AG08396 (cell line): ENCODE data around the gene ATP8B3.
A peak's percentile ranks its signal among the peaks of the same experiment; 100 is the strongest.

ENCODE experiments used
- DNase-seq: peaks from one replicate; pipeline ENCODE4 v3.0.0; 2012; ENCODE audit warnings: low spot score, mixed read lengths

Gene ATP8B3, protein sequence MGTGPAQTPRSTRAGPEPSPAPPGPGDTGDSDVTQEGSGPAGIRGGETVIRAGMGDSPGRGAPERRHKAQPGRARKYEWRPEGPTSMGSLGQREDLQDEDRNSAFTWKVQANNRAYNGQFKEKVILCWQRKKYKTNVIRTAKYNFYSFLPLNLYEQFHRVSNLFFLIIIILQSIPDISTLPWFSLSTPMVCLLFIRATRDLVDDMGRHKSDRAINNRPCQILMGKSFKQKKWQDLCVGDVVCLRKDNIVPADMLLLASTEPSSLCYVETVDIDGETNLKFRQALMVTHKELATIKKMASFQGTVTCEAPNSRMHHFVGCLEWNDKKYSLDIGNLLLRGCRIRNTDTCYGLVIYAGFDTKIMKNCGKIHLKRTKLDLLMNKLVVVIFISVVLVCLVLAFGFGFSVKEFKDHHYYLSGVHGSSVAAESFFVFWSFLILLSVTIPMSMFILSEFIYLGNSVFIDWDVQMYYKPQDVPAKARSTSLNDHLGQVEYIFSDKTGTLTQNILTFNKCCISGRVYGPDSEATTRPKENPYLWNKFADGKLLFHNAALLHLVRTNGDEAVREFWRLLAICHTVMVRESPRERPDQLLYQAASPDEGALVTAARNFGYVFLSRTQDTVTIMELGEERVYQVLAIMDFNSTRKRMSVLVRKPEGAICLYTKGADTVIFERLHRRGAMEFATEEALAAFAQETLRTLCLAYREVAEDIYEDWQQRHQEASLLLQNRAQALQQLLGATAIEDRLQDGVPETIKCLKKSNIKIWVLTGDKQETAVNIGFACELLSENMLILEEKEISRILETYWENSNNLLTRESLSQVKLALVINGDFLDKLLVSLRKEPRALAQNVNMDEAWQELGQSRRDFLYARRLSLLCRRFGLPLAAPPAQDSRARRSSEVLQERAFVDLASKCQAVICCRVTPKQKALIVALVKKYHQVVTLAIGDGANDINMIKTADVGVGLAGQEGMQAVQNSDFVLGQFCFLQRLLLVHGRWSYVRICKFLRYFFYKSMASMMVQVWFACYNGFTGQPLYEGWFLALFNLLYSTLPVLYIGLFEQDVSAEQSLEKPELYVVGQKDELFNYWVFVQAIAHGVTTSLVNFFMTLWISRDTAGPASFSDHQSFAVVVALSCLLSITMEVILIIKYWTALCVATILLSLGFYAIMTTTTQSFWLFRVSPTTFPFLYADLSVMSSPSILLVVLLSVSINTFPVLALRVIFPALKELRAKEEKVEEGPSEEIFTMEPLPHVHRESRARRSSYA (N-terminal part only)

DNA sequence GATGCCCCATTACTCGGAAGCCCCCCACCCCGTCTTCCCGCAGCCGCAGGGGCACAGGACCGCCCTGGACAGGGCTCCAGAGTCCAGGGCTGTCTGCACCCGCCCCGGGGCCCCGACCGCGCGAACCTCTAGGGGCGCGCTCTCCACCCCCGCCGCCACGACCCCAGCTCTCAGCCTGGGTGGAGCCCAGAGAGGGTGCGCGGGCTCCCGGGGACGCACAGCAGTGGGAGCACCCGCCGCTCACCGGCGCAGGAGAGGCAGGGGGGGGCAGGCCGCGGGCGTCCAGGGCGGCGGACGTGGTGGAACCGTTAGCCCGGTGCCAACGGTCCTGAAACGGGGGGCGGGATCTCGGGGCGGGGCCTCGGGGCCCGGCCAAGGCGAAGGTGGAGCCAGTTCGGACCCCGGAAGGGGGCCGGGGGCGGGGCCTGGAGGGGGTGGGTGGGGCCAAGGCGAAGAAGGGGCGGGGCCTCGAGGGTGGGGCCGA lies at the start of gene ATP8B3:
TSS of gene ATP8B3 (minus strand) at position 335 of the 484 bp plus-strand sequence. CDS start 540 bp downstream, outside the sequence.
- peak; percentile 100 for DNase-seq

DNA sequence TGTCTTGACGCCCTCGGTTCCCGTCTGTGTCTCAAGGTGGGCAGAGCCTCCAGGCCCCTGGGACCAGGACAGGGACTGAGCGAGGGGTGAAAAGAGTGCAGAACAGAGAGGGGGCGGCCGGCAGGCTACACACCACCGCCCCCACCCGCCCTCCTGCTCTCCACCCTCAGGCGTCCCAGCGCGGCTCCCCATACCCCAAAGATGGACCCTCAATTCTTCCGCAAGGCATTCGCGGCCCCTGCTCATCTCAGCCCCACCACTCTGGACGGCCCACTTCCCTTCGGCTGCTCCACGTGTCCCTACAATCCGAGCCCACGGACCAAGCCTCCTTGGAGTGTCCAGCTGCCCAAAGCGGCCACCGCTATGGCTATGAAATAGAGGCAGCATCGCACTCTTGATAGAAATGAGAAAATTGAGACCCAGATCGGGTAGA lies 49.5 kb upstream of the ATP8B3 start:
- no peak for DNase-seq

DNA sequence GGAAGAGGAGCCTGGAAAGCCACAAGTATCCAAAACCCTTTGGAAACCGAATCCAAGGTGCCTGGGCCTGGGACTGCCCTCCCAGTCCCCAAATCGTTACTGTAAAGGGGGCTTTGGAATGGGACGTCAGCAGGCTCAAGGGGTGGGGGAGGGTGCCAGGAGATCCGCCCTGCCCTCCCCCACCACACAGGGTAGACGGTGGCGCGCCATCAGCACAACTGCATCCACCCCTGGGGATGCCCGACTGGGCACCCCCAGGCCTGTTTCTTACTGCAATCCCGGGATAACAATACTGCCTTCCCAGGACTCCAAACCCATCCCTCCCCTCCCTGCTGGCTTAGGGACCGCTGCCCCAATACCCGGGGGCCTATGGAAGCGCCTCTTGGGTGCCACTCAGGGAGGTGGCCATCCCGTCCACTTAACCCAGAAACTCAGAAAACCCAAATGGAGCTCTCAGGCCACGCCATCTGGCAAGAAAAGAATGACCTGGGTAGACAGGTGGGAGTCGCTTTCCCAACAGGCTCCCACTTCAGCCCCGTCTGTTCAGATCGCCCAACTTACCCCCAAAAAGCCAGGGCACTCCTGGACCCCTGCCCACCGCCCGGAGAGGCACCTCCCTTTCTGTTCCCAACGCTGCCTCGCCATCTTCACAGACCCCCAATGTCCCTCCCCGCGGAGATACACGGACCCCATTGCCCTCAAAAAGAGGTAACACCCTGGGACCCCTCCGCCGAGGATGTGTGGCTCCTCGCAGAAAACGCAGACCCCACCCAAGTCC lies 48.9 kb upstream of the ATP8B3 start:
- DNase-seq: no peak

DNA sequence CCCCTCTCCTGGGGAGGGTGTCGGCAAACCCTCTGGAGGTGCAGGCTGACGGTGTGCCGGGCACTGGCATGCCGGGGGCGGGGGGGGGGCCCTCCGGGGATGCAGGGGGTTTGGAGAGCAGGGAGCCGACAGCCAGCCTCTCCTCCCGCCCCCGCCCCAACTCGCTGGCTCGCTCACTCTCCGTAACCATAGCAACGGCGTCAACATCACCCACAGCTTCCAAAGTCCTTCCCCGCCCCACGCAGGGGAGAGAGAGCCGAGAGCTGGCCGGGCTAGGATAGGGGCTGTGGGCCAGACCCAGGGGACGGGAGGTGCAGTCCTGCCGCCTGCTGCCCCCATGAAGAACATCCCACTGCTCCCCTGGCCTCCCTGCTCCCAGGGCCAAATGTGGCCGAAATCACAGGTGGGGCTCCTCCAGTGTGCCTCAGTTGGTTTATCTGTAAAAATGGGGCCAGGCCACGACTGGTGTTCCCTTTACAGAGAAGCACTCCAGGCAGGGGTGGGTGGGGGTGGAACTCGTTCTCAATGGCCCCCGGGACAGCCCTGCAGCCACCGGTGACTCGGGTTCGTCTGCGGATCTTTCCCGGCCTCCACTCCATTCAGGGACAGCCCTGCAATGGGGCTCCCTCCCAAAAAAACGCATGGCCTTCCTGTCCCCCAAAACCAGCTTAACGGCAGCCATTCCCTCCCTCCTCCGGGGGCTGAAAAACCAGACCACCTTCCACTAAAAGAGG lies 48.1 kb upstream of the ATP8B3 start:
- peak; percentile 90 for DNase-seq

DNA sequence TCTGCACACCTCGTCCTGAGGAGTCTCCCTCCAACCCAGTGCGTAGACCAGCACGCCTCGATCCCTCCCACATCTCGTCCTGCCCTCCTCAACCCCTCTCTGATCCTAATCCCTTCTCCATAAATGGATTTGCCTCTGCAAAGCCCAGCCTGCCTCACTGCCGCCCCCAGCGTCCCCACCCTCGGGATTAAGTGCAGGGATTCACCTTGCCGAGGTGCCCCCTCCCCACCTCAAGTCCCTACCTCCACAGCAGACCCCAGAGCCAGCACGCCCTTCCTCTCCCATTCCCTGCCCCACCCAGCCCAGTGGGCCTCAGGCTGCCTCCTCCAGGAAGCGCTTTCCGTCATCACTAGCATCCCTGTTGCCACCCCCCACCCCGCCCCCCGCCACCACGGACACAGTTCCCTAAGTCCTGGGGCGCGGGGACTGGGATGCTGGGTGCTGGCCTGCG lies 47.3 kb upstream of the ATP8B3 start:
- DNase-seq: no peak

DNA sequence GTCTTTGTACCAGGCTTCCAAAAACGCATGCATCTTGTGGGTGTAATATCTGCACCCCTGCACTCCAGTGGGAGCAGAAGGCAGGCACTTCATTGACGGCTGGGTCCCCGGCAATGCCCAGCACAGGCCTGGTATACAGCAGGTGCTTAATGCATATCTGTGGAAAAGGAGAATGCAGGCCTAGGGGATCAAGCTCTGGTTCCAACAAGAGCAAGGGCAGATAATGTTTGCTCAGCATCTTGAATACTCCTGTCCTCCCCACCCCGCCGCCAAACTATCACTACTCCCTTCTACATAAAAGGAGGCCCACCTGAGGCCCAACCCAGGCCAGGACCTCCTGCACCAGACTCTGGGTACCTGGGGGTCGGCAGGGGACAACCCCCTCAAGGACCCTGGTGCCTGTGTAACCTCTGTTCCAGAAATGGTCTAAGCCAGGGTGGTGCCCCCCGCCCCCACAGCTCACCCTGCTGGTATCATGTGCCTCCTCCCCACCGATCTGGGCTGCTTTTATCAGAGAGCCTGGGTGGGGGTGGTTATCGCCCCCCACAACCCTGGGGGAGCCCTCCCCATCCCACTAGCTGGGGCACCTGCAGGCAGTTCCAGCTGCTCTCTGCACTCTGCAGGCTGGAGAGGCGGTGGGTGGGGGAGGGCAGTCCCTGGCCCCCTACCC lies 46.5 kb upstream of the ATP8B3 start:
- DNase-seq: no peak

DNA sequence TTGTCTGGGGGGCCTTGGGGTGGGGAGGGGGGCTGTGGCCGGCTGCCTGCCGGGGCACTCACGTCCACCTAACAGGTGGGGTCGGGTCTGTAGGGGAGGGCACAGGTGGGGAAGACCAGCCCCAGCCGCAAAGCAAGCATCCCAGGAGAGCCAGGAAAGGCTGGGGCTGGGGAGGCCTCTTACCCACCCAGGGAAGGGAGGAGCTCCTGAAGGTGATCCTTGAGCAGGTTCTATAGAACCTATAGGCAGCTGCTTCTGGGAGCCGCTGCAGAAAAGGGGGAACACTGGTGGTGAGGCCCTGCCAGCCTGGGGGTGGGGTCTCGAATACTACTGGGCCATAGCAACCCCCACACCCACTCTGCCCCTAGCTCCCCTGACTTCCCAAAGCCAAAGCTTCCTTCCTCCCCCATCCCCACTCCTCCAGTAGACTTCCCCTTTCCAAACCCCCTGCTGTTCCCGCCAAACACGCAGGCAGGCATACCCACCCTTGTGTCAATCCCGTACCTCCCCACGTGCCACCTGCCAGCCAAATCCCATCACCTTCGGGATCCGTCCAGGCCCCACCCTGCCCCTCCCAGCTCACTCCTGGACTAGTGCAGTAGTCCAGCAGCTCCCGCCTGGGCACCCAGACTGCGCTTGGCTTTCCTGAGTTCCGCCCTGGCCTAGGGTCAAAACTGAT lies 45.7 kb upstream of the ATP8B3 start:
- DNase-seq: no peak

DNA sequence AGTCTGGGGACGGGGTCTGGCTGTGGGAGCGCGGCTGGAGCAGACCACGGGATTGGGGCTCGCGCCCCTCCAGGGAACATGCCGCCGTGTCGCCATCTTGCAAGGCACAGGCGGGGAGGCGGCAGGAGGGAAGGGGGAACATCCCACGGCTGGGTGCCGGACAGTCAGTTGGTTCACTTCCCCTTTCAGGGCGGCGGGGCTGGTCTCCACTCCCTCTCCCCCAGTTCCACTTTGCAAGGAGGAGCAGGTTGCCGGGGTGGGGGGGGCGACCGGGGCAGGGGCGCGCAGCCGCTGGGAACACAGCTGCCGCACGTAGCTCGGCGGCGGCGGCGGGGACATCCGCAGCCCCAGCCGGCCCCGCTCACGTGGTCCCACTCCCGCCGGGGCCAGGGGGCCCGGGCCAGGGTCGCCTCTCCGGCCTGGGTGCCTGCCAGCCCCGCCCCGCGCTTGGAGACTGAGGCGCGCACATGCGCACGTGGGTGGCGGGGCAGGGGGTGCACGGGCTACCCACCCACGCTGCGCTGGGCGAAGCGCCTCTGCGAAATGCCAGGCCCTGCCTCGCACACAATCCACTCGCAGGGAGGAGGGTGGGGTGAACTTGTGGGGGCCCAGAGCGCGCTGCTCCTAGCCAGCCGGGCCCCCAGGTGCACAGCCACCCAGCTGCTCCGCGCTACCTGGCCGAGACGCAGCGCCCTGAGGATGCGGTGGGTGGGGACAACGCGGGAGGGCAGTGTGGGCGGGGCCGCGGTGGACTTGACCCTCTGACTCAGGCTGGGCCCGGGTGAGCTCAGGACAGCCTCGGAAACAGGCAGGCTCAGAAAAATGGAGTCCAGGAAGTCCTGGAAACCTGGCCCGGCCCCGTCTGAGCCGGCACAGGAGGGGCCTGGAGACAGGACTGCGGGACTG lies 44.9 kb upstream of the ATP8B3 start:
- peak; percentile 91 for DNase-seq

DNA sequence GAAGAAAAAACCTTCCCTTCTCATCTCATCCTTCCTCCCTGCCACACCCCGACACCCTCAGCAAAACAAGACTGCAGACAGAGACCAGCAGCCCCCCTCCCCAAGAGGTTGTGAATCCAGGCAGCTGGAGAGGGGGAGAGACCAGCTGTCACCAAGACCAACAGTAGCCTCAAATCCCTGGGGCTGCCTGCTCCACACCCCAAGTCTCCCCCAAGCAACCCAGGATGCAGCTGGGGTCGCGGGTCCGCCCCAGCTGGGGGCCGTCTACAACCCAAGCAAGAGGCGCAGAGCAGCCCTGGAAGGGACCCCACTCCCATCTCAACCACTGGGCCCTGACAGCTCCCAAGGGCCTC lies 44.2 kb upstream of the ATP8B3 start:
- DNase-seq: no peak

DNA sequence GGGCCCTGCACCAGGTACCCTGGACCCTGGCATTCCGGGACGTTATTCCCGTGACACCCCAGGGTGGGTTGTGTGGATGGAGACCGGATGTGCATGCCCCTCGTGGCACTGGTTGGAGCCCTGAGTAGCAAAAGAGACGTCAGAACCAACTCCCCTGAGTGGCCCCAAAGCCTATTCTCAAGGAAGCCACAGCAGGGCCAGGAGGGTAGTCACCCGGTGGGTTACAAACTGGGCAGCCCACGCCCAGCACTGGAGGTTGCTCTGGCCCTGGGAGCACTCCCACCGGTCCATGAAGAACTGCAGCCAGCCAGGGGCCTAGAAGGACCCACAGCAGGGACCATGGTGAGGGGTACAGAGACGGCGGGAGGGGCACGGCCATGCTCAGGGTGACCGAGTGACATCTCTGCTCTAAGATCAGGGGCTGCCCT lies 43.8 kb upstream of the ATP8B3 start:
- no peak for DNase-seq

DNA sequence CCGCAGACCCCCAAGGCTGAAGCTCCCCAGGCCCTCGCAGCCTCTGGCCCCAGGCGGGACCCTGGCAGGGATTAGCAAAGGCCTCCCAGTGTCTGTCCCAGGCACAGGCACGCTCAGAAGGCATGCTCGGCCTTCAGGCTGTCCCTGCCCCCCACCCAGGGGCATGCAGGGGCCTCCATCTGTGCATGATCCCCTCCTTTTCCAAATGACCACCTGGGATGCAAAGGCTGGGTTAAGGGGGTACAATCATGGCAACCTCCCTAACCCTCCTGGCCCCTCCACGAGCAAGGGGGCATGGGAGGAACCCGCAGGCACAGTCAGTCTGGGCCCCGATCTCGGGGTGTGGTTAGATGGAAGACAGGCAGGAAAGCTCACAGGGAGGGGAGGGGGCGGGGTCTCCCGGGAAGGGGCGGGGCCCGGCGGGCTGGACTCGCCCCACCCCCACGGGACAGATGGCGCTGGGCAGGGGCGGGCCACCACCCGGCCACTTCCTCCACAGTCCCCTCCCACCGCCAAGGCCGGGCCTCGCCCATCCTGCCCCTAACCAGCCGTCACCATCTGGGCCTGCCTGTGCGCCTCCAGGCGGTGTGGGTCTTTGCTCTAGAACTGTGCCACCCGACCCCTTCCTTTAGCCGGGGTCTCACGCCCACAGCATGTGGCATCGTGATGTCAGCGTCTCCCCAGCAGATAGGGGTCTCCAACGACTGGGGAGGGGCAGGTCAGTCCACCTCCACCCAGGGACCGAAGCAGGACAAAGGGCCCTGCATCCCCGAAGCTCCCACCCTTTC lies 43.2 kb upstream of the ATP8B3 start:
- peak; percentile 93 for DNase-seq

DNA sequence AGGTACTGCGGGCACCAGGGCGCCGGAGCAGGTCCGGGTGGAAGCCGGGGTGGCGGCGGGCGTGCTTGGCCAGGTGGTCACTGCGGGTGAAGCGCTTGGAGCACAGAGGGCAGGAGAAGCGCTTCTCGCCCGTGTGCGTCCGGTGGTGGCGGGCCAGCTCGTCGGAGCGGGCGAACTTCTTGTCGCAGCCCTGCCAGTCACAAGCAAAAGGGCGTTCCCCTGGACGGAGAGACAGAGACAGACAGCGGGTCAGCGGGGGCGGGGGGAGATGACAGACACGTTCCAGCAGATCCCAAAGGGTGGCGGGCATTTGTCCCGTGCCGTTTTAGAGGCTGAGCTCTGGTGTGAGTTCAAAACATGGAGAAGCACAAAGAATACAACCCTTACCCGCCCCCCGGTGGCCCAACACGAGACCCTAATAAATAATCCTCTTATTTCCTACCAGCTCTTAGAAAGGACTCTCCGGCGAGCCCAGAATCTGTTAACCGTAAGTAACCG lies 42.5 kb upstream of the ATP8B3 start:
- no peak for DNase-seq

DNA sequence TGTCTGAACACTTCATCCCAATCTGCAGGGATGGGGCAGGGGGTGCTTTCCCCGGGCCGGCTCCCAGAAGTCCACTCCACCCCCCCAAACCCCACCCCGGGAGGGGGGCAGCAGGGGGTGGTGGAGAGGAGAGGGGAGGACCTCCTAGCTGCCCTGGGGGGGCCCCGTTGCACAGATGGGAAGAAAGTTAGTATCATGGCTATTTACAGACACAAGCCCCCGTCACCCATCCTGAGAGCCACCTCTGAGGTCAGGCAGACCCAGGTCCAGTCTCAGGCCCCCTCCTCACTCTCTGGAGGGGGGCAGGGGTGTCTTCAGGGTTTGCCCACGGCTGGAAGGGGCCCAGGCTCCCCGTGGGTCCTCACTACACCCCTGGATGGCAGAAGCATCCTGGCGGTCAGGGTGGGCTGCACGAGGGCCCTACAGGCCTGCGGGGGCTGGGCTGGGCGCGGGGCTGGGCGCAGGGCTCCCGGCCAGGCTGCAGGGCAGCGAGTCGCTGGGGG lies 42.0 kb upstream of the ATP8B3 start:
- no peak for DNase-seq

DNA sequence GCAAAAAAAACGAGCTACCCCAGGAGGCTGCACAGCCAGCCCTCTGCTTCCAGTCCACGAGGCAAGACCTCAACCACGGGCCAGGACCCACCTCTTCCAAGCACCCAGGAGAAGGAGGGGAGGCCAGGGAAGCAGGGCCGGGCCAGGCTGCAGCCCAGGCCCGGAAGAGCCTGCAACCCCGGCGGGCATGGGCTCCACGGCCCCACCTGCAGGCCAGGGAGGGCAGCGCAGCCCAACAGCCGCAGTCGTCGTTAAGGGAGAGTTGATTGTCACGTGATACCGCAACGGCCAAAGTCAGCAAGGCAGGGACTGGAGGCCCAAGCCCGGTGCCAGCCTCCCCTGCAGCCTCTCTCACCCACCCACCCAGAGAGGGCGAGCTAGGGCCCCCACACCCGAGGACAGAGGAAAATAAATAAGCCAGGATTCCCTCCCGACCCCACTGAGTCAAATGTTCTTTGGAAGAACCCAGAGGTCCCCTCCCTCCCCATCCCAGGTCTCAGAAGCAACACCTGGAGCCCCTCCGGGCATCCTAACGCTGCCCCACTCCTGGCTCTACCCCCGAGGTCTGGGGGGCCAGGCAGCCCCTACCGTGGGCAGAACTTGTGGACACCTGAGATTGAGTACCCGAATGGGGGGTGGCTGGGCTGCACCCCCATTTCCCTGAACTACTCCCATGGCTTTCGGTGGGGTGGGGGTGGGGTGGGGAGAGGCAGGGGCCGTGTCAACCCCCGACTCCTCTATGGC lies 41.4 kb upstream of the ATP8B3 start:
- DNase-seq: peak; percentile 90

DNA sequence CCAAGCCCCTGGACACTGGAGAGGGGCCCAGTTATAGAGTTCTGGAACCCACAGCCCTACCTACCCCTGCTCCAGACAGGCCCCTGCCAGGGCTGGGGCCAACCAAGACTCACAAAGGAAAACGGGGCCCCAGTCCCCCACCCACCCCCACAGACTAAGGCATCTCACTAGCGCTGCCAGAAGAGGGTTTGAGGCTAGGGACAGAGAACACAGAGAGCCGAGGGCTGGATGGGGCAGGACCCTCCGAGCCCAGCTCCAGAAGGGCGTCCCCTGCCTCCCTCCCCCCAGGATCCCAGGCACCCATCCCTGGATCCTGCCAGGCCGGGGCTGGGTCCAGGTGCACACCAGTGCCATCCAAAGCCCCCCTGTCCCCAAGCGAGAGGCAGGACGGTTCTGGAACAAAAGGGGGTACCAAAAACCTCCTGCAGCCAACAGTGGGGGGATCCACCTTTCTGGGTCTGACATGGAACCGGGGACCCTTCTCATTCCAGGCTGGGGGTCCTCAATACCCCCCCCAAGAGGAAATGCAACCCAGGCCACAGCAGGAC lies 40.6 kb upstream of the ATP8B3 start:
- DNase-seq: no peak
